ENCODE measurements around the gene FAM110D.

The FAM110D gene

GRCh38 chr1:26203642-26204318 lies 44.9 kb downstream of the FAM110D start:
- Histone ChIP-seq H3K27me3 (ENCODE audit: control insufficient read depth in 5 of 5, insufficient read depth in 4 of 5, low read length in 5 of 5) (peaks cover 7 to 23% (median 9%) of the 10 kb centered on the region in 5 donors), H3K4me1 (ENCODE audit: control insufficient read depth in 5 of 5, insufficient read depth in 5 of 5, low read length in 5 of 5) (peaks cover 0 to 7% (median 6%) of the 10 kb centered on the region in 5 donors)

DNA sequence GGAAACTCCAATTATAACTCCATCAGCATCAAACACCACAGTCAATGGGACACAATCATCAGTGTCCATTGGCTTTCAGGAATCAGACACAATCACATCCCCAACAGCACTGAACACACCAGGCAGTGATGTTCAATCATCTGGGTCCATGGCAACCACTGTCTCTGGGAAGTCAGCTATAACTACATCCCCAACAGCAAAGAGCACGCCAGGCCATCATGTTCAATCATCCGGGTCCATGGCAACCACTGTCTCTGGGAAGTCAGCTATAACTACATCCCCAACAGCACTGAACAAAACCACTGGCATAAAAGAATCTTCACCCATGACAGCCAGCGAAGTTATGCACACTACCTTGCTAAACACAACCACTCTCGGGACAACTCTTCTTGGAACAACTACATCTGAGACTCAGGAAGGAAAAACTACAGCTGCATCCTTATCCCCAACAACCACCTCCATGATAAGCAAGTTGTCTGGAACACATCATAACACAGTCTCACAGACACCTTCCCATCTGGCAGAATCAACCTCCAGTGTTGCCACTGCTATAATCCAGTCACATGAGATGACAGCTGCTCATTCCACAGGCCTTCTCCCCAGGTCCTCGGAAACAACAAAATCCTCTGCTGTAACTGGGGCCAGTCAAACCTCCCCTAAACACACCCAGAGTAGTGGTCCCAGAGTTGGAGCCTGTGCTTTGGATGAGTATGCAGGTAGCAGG lies 51.4 kb downstream of the FAM110D start:
- H3K4me3 ChIP-seq (ENCODE audit: low read depth in 1 of 5, low read length in 5 of 5): no peak overlapping the region
- no peak overlapping the region for H3K27ac ChIP-seq (ENCODE audit: low read depth, low read length)
- H3K4me1 ChIP-seq (ENCODE audit: control insufficient read depth in 5 of 5, insufficient read depth in 5 of 5, low read length in 5 of 5): no peaks in the 10 kb centered on the region
- no peaks in the 10 kb centered on the region for H3K27me3 ChIP-seq (ENCODE audit: control insufficient read depth in 5 of 5, insufficient read depth in 4 of 5, low read length in 5 of 5)
- H3K9me3 ChIP-seq (ENCODE audit: control insufficient read depth in 5 of 5, low read length in 5 of 5): no peaks in the 10 kb centered on the region
- no peaks in the 10 kb centered on the region for H3K36me3 ChIP-seq (ENCODE audit: control insufficient read depth in 5 of 5, insufficient read depth in 5 of 5, low read length in 5 of 5)
- no peak overlapping the region for H3K9ac ChIP-seq (ENCODE audit: low read length in 5 of 5)

More at GRCh38 chr1:26203642-26204318, 44.9 kb downstream of the FAM110D start:
- Histone ChIP-seq H3K27ac (ENCODE audit: low read depth, low read length) (no peak overlapping the region), H3K36me3 (ENCODE audit: control insufficient read depth in 5 of 5, insufficient read depth in 5 of 5, low read length in 5 of 5) (no peaks in the 10 kb centered on the region), H3K4me3 (ENCODE audit: low read depth in 1 of 5, low read length in 5 of 5) (no peak overlapping the region), H3K9me3 (ENCODE audit: control insufficient read depth in 5 of 5, low read length in 5 of 5) (peaks cover 0 to 2% (median 0%) of the 10 kb centered on the region in 5 donors), H3K9ac (ENCODE audit: low read length in 5 of 5) (no peak overlapping the region)

- no peak overlapping the region for H3K9ac ChIP-seq (ENCODE audit: low read length in 5 of 5)
- no peaks in the 10 kb centered on the region for H3K9me3 ChIP-seq (ENCODE audit: control insufficient read depth in 5 of 5, low read length in 5 of 5)
Observed at GRCh38 chr1:26212726-26213125, 53.8 kb downstream of the FAM110D start.

GRCh38 chr1:26213335-26213905 lies 54.5 kb downstream of the FAM110D start:
- H3K9ac ChIP-seq (ENCODE audit: low read length in 5 of 5): no peak overlapping the region
- H3K27ac ChIP-seq (ENCODE audit: low read depth, low read length): no peak overlapping the region
- H3K36me3 ChIP-seq (ENCODE audit: control insufficient read depth in 5 of 5, insufficient read depth in 5 of 5, low read length in 5 of 5): no peaks in the 10 kb centered on the region
- H3K27me3 ChIP-seq (ENCODE audit: control insufficient read depth in 5 of 5, insufficient read depth in 4 of 5, low read length in 5 of 5): no peaks in the 10 kb centered on the region
- H3K4me1 ChIP-seq (ENCODE audit: control insufficient read depth in 5 of 5, insufficient read depth in 5 of 5, low read length in 5 of 5): no peaks in the 10 kb centered on the region
- no peaks in the 10 kb centered on the region for H3K9me3 ChIP-seq (ENCODE audit: control insufficient read depth in 5 of 5, low read length in 5 of 5)
- H3K4me3 ChIP-seq (ENCODE audit: low read depth in 1 of 5, low read length in 5 of 5): no peak overlapping the region

More at GRCh38 chr1:26212726-26213125, 53.8 kb downstream of the FAM110D start:
- Histone ChIP-seq H3K4me3 (ENCODE audit: low read depth in 1 of 5, low read length in 5 of 5) (no peak overlapping the region), H3K27ac (ENCODE audit: low read depth, low read length) (no peak overlapping the region), H3K4me1 (ENCODE audit: control insufficient read depth in 5 of 5, insufficient read depth in 5 of 5, low read length in 5 of 5) (no peaks in the 10 kb centered on the region), H3K27me3 (ENCODE audit: control insufficient read depth in 5 of 5, insufficient read depth in 4 of 5, low read length in 5 of 5) (no peaks in the 10 kb centered on the region), H3K36me3 (ENCODE audit: control insufficient read depth in 5 of 5, insufficient read depth in 5 of 5, low read length in 5 of 5) (no peaks in the 10 kb centered on the region)

All from subcutaneous abdominal adipose tissue (tissue), 5 donors.